Cardiac atrium fibroblast (primary cell): ENCODE results near the gene GYS2. TPM values are rescaled to one million over a fixed set of nuclear protein-coding genes. Genes with fewer than 3 reads are reported as not detected.

Experiments
- total RNA-seq: library from RNA; depleted of rRNA; stranded (reverse); fragments of >200 nt; gene quantifications from 2 replicates; pipeline ENCODE4 v1.2.3, GENCODE V29; 2015

Gene GYS2
- not detected in 2 replicates for total RNA-seq

GRCh38 chr12:21604245-21605101 is at the start of gene GYS2:
GYS2 (minus strand) TSS chr12:21604847; CDS start chr12:21604592, 255 bp downstream.

DNA sequence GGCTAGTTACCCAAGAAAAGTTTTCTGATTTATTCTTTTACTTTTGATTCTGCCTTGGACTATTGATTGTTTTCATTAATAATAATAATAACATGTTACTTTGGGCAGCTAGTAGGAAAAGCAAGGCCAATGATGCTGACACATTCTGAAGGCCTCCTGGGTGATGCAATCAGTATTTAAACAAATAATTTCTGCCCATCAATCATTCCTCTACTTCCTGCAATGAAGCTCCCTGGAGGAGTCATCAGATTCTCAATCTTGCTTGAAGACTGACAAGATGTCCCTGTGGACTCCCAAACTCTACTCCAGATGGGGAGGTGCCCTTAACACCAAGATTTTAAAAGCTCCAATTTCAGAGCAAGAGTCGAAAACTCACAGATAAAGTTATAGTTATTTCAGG is 78.6 kb downstream of the GYS2 start, which contains the start of gene SPX:
Gene SPX (plus strand): TSS at position 244 of the 400 bp plus-strand sequence. CDS start 177 bp downstream, outside the sequence.

GRCh38 chr12:21501258-21502163 is 103.1 kb downstream of the GYS2 start, which contains the start of the genes GOLT1B and RECQL:
GOLT1B (plus strand) TSS chr12:21501789; CDS start chr12:21501924, 135 bp downstream.
RECQL (minus strand) TSS chr12:21501635; CDS start chr12:21499570, 2,065 bp downstream.

Other genes starting within 250 kb of the GYS2 start
- not detected in 2 replicates for gene IAPP, start 231.9 kb downstream of the GYS2 start, total RNA-seq
- gene PYROXD1, start 167.2 kb downstream of the GYS2 start, total RNA-seq = 11.0 and 14.8 TPM in 2 replicates
- gene RECQL, start 103.2 kb downstream of the GYS2 start, total RNA-seq = 40.4 and 54.6 TPM in 2 replicates
- gene GOLT1B, start 103.1 kb downstream of the GYS2 start, total RNA-seq = 53.1 and 72.8 TPM in 2 replicates
- 0.97 TPM in 1 of 2 replicates, not detected in the other for gene SPX, start 78.6 kb downstream of the GYS2 start, total RNA-seq
- gene LDHB, start 53.0 kb upstream of the GYS2 start, total RNA-seq = 489 and 529 TPM in 2 replicates
- gene KCNJ8, start 169.9 kb upstream of the GYS2 start, total RNA-seq = 0.16 and 0.36 TPM in 2 replicates